ENCODE measurements around the gene FLT3LG.
"Not testable (repeated sequence)": the region's sequence is repeated elsewhere in the genome, so short reads cannot be mapped to it uniquely, and the experiment has no call there.

The FLT3LG gene

GRCh38 chr19:49441210-49441959, 32.6 kb upstream of the FLT3LG start, which contains the start of gene SLC17A7:
Gene SLC17A7 (minus strand): TSS chr19:49441527. CDS start chr19:49441379, 148 bp downstream.
- no peak for DNase-seq (ENCODE audit: extremely low read depth, low read depth)
- no peak for TF ChIP-seq CTCF (IDR thresholded peaks at IDR 0.05; ENCODE audit: low read depth, low read length)

- DNase-seq (ENCODE audit: extremely low read depth, low read depth): no peak
- TF ChIP-seq CTCF (IDR thresholded peaks at IDR 0.05; ENCODE audit: low read depth, low read length): no peak
Observed at GRCh38 chr19:49441960-49442350, 32.1 kb upstream of the FLT3LG start.

- no peak for TF ChIP-seq CTCF (IDR thresholded peaks at IDR 0.05; ENCODE audit: low read depth, low read length)
- no peak for DNase-seq (ENCODE audit: extremely low read depth, low read depth)
Observed at GRCh38 chr19:49442354-49442753, 31.7 kb upstream of the FLT3LG start.

- peak; percentile 50 for DNase-seq (ENCODE audit: extremely low read depth, low read depth)
- TF ChIP-seq CTCF (IDR thresholded peaks at IDR 0.05; ENCODE audit: low read depth, low read length): no peak
Observed at GRCh38 chr19:49442771-49443365, 31.1 kb upstream of the FLT3LG start.

- TF ChIP-seq CTCF (IDR thresholded peaks at IDR 0.05; ENCODE audit: low read depth, low read length): peak; percentile 91
- peak; percentile 84 for DNase-seq (ENCODE audit: extremely low read depth, low read depth)
Observed at GRCh38 chr19:49443366-49444099, 30.5 kb upstream of the FLT3LG start.

GRCh38 chr19:49444100-49444700, 29.8 kb upstream of the FLT3LG start:
- not testable (repeated sequence) for DNase-seq (ENCODE audit: extremely low read depth, low read depth)

GRCh38 chr19:49445997-49446396, 28.0 kb upstream of the FLT3LG start:
- no peak for DNase-seq (ENCODE audit: extremely low read depth, low read depth)
- no peak for TF ChIP-seq CTCF (IDR thresholded peaks at IDR 0.05; ENCODE audit: low read depth, low read length)

Data from AG09319 (cell line).